GM23338 (cell line): Measurements from ENCODE around the gene GPRIN2.

Source experiments
- CTCF ChIP-seq, 2 experiments: fragments of 200-600 bp in 1 of 2; sonication (generic) in 1 of 2; conservative IDR thresholded peaks; 2 replicates each; pipeline versions ENCODE4 v1.5.1 to v1.6.1; 2016 to 2017; ENCODE audit warnings: antibody characterized with exemption in 2 of 2, low read depth in 2 of 2, mild to moderate bottlenecking in 2 of 2, moderate library complexity in 1 of 2
- REST ChIP-seq: IDR thresholded peaks from one replicate; pipeline ENCODE4 v1.6.1; 2018; ENCODE audit warnings: antibody characterized with exemption; ENCODE audit not compliant: unreplicated experiment

- TF ChIP-seq CTCF (conservative IDR thresholded peaks at IDR 0.05; ENCODE audit: low read depth in 2 of 2), result no peak
- no peak for TF ChIP-seq REST
Measured at GRCh38 chr10:46558122-46558391, 1.6 kb upstream of the GPRIN2 start.
